ENCODE data around the gene CRK.

CRK gene

DNA sequence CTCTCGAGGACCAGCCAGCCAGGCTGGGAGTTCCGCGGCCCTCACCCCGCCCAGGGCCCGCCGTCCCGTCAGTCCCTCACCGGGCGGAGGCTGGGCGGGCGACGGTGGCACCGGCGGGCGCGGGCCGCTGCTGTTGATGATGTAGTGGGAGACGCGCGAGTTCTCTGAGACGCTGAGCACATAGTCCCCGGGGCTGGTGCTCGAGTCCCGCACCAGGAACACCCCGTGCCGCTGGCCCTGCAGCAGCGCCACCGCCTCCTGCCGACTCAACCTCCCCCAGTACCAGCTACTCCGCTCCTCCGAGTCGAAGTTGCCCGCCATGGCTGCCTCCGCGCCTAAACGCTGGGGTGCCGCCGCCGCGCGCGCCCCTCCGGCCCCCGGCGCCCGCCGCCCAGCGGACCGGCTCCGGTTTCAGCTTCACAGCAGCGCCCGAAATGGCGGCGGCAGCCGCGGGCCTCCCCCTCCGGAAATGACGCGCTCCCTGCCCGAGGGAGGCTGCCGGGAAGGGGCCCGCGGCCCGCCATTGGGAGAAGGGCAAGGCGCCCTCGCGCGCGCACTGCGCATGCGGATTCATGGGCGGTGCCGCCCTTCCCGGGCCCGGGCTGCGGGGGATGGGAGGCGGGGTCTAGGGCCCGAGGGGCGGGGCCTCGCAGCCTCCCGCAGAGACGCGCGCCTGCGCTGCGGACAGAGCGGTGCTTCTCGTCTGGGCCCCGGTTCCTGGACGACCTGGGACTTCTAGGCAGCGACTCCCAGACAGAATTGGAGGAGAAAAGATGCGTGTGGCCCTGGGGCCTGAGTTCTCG is at the start of gene CRK:
Gene CRK (minus strand): TSS at position 436 of the 803 bp plus-strand sequence. CDS start 115 bp downstream, at position 321.
- DNase-seq (ENCODE audit: low read depth in 2 of 2): peak; percentile 98

DNA sequence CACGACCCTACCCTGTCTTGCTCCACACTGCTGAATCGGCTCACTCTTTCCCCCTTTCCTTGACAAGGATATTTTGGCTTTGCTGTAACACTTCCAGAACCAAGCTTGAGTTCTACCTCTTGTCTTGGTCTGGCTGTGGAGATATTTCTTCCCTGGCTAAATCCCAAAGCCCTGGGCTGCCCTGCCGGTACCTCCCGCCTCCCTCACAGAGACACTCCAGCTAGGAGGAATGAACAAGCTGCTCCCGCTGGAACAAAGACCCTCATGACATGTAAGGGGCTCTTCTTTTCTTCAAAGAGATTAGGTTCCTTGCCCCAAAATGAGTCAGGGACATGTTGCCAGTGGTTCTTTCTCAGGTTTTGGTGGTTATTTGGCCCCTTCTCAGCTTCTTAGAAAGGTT is 49.6 kb upstream of the CRK start:
- no peak for DNase-seq (ENCODE audit: low read depth in 2 of 2)

DNA sequence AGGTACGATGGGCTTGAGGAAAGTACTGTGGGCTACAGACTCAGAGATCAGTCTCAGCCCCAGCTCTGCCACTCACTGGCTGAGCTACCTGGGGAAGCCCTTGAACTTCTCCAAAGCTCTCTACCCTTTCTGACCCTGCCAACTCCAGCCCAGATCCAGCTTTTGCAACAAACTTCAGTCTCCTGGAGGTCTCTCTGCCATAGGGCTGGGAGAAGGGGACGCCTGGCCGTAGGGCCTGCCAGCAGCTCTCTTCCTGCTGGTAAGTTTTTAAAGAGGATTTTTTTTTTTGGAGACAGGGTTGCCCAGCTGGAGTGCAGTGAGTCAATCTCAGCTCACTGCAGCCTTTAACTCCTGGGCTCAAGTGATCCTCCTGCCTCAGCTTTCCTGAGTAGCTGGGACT is 48.8 kb upstream of the CRK start:
- no peak for DNase-seq (ENCODE audit: low read depth in 2 of 2)

DNA sequence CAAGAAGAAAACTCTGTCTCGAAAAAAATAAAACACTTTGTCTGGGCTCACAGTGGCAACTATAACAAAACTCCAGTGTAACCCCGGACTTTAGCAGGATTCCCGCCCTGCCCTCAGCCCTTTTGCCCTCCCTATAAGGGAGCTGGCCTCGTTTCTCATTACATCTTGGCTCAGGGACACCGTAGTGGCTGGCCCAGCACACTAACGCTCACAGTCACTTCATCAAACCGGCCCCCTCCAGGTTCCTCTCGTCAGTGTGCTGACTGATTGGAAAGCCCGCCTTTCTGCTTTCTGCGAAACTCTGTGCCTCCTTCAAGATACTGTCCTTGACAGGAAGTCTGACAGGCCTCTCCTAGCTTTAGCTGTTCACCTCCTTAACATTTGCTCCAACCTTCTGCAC is 47.7 kb upstream of the CRK start:
- DNase-seq (ENCODE audit: low read depth in 2 of 2): no peak

DNA sequence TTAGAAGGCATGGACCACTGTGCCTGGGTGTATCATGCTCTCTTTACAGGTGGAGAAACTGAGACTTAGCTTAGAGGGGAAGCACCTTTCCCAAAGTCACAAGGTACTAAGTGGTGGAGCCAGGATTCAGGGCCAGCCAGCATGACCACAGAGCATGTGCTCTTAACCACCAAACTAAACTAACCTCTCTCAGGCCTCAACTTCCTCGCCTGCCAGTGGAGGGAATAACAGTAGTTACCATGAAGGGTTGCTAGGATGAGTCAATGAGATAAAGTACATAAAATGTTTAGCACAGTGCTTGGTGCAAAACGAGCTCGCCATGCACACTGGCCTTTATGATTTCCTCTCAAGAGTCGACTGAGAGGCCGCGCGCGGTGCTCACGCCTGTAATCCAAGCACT is 42.8 kb upstream of the CRK start:
- no peak for DNase-seq (ENCODE audit: low read depth in 2 of 2)

DNA sequence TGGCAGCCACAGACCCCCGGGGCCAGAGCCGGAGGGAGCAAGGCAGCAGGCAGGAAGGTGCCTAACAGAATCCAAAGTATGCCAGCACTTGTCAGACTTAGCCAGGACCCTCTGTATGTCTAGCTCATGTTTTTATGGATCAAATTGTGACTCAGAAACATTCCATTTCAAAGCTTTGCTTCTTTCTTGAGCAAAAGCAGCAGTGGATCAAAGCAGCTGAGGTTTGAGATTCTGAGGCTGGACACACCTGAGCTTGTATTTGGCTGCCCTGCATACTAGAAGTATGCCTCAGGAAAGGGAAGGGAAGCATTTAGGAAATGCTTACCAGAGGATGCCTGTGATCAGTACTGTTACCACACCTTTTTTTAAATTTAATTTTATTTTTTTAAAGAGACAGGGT is 42.2 kb upstream of the CRK start:
- no peak for DNase-seq (ENCODE audit: low read depth in 2 of 2)

DNA sequence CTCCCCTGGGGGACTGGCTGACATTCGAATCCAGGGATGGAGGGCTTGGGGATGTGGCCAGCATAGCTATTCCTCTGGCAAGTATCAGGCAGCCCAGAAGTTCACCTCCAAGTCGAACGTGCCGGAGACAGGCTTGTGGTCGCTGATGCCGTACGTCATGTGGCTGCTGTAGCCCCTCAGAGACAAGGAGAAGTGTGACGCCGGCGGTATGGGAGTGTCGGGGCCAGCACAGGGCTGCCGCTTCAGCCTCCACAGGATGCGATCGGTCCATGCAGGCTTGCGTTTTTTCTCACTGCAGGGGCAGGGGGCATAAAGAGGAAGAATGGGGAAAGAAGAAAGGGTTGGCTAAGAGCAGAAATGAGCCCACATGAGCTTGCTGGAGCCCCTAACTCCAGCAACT is 41.8 kb upstream of the CRK start:
- DNase-seq (ENCODE audit: low read depth in 2 of 2): no peak

DNA sequence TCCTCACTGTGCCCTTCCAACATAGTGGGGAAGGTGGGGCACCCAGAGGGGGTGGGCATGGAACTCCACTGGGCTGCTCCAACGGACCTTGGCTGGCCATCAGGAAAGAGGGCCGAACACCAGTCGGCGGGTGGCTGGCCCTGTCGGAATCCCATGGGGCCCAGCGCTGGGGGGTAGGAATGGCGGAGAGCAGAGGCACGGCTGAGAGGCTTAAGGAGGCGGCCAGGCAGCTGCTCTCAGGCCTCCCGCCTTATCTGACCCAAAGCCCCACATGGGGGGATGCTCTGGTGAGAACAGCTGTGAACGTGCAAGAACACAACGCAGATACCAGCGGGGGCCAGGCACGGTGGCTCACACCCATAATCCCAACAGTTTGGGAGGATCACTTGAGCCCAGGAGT is 40.8 kb upstream of the CRK start:
- no peak for DNase-seq (ENCODE audit: low read depth in 2 of 2)

DNA sequence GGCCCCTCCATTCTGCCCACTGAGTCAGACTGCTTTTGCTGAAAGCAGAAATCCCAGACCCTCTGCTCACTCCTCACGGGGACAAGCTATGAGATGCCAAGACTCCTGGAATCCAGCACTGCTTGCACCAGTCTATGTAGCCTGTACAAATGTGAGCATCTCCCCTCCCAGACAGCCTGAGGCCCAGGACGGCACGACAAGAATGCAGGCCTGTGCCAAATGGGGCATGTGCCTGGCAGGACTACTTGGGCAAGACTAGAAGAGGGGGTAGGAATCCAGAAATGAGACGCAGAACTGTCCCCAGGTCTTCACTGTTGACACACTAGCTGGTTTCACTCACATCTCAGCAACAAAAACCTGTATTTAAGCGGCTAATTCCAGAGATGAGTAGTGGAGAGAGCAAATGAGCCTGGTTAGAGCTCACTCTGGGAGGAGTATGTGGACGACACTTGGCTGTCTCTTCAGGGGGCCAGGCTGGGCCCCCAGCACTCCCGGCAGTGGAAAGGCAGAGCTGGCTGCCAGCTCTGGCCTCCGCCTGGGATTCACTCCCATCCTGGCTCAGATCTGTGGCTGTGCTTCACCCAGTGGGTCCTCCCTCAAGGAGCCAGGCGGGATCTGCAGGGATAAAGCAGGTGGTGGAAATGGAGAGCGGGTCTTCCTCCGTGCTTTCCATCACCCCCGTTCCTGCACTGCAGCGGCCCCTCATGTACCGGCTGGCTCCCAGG is 39.4 kb upstream of the CRK start:
- no peak for DNase-seq (ENCODE audit: low read depth in 2 of 2)

DNA sequence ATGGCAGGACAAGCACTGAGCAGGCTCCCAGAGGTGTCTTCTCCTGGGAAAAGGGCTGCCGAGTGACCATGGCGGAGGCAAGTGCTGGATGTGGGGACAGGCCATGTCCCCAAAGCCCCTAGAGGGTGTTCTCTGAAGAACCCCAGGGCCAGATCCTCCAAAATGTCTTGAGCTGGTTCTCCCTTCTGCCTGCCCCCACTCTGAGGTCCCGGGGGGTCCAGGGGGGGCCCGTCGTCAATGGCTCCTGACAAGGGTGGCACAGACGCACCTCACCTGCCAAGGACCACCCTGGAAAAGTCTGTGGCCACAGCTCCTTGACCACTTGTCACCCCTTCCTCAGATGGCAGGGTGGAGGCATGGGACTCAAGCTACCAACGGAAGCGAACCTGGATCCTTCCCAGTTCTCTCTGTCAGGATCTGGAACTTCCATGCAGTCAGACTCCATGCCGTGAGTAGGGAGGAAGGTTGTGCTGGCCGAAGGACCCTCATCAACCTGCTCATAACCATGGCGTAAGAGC is 38.8 kb upstream of the CRK start:
- DNase-seq (ENCODE audit: low read depth in 2 of 2): no peak

DNA sequence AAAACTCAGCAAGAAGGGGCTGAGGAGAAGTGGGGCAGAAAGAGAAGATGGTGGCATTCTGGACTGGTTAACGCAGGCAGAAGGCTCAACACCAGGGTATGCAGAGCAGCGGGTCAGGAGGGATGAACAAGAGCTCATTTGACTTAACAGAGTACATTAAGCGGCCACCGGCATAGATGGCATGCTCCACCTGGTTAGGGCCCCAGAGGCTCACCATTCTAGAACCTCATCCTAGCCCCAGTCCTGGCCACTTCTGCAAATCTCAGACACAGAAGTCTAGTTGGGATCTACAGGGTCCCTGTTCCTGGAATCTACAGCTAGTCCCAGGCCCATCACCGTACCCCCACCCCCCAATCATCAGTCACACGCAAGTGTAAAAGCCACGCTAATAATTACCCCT is 38.2 kb upstream of the CRK start:
- no peak for DNase-seq (ENCODE audit: low read depth in 2 of 2)

DNA sequence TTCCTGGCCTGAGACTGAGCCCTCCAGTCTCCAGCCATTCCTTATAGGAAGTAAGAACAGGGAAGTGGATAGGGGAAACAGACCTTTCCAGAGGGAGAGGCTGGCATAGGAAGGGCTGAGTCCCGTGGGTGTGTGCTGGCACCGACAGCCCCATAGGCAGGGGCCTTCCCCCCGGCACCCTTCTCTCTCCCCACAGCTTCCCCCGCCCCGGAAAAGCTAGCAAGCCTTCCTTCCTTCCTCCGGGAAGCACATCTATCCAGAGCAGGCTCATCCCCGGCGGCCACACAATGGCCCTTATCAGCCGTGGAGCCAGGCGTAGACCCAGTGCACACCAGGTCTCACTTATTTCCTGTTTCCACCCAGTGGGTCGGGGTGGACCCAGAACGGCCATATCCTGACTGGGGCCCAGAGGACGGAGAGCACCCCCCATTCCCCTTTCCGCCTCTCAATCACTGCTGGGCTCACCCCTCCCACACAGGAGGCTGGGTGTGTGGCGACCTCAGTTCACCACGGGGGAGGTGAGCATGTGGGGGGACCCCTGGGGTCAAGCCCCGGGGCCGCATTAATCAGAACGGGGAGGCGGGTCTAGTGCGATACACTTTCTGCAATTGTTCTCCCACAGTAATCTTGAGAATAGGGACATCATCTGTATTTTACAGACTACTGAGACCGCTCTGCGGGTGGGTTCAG is 37.4 kb upstream of the CRK start:
- DNase-seq (ENCODE audit: low read depth in 2 of 2): no peak

DNA sequence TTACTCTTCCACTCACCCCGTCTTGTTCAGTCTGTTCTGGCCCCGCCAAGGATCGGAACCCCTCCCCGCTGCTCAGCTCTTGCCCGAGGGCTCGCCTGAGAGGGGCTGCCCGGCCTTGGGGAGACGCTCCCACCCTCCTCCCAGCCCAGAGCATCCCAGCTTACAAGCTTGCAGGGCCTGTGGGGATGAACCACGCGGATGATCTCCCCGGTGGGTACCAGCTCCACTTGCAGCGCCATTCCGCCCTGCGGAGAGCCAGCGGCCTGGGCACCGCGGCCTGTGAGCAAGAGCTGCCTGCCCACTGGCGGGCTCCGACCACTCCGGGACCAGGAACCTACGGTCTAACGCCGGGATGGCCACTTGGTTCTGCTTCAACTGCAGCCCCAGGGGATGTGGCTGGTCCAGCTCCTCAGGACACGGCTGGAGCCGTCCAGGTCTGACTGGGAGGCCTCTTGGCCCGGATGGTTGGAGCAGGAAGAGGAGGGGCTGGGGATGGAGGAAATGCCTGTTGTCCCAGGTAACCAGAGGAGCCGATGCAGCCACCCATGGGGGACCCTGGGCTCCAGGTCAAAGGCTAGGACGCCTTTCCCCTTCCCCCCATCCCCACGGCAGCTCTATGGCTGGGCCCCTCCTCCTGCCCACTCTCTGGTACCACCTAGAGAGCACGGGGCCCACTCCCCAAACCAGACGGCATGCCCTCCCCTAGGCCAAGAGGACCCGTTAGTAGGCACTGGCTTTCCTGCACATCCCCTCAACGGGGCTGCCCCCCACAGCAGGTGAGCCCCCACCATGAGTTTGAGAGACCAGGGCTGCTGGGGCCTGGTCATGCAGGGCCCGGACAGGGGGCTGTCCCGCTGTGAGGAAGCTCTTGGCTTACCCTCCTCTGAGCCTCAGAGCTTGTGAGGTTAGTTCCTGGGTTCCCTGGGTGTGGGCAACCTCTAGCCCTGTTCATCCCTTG is 36.5 kb upstream of the CRK start, which contains the start of gene MYO1C:
Gene MYO1C (minus strand): TSS at position 438 of the 958 bp plus-strand sequence. CDS start 199 bp downstream, at position 239.
- no peak for DNase-seq (ENCODE audit: low read depth in 2 of 2)

DNA sequence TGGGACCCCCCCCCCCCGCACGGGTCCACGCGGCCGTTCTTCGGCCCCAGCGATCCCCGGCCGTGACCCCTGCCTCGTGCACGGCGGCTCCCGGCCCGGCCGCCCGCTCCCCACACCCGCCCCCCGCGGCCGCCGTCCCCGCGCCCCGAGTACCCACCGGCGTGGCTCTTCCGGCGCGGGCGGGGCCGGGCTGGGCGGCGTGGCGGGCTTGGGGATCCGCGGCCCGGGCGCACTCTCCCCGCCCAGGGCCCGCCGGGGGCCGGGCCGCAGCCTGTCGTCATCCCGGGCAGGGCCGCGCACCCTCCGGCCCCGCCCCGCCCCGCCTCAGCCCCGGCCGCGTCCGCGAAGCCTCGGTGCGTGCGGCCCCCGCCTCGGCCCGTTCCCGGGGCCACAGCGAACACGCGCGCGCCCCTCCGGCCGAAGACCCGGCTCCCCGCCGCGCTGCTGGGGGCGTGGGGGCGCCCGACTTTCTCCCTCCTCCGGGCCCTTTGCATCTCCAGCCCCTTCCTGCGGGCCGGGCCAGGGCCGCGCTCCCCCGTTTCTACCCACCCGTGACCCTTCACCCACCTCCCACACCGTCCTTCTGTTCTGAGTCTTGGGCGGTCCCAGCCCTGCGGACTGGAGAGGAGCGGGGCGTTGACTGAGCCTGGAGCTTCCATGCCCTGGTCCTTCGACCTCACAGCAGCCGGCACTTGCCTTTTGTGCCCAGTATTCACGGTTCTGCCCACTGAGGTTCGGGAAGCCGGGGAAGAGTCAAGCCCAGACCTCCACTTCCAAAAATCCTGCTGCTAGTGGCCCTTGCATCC is 35.6 kb upstream of the CRK start:
- DNase-seq (ENCODE audit: low read depth in 2 of 2): no peak

DNA sequence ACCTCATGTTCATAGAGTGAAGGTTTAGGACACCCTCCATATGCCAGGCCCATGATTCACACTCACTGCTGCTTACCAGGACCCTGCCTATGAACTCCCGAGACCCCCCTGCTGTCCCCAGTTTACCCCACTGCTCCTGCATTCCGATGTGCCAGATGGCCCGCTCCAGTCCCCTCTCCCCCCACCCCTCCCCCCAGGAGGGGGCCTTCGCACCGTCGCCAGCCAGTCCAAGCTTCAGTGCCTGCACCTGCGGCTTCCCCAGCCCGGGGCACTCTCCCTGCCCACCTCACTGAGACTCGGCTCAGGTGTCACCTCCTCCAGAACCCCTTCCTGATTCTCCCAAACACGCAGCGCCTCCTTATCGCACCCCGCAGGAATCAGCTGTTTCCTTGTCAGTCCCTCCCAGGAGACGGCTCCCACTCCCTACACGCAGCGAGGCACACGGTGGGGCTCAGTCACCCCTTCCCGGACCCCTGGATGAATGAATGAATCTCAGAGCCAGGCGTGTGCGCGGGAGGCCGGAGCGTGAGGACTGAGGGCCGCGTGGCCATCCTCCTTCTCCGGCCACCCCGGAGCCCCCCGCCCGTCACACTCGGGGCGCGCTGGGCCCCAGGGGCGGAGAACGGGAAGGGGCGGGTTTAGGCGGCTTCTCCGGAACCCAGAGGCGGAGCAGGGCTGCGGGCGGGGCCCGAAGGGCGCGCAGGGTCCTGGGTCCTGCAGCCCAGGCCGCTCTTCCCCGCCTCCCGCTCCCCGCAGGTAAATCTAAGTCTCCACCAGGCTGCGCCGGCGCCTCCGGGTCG is 34.8 kb upstream of the CRK start:
- DNase-seq (ENCODE audit: low read depth in 2 of 2): peak; percentile 44 to 63

DNA sequence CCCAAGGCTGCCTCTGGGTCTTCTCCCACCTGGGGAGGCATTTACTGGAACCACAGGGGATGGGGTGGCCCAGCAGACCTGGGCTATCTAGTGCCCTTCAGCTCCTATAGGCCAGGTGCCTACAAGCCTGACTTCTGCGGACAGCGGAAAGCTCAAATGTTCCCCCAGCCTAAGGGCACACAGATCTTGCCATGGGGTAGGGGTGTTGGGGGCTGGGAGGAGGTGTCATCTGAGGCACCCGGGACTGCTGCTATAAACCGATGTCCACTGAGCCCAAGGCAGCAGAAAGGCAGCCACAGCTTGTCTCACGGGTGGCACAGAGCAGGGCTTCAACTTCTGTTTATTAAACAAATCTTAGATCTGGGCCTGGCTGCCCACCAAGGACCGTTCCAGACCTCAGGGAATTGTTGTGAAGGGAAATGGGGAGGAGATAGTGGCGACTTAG is 32.8 kb upstream of the CRK start:
- no peak for DNase-seq (ENCODE audit: low read depth in 2 of 2)

DNA sequence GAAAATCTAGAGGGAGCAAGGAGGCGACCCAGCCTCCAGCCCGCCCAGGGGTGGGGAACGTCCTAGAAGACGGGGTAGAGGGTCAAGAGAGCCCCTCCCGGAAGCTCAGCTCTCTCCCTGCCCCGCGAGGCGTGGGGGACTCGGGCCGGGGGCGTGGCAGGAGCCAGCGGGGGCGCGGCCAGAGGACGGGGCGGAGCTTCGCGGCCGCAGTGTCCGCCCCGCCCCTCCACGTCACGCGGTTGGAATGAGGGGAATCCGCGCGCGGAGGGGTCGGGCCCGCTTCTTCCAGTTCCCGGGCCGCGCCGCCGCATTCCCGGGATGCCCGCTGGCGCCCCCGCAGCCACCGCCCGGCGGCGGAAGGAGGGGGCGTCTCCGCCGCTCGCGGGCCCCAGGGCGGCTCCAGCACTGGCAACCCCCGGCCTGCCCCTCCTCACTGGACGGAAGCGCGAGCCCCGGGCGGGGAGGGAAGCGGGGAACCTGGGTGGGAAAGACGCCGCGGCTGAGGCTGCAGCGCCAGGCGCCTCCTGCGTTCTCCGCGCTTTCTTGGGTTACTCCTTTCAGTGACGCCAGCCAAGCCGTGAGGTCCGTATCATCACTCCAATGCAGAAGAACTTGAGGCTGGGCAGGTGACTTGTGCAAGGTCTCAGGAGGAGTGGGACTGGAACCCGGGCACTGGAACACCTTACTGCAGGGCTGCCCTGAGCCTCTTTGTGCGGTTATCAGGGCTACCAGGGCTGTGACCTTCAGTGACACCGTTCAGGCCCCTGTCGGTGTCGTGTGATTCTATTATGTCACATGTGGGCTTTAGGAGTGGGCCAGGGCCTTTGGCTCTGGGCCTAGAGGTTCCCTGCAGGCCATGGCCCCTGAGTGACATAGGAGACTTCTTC is 32.1 kb upstream of the CRK start:
- DNase-seq (ENCODE audit: low read depth in 2 of 2): peak; percentile 58 to 65

All from stimulated activated CD4-positive, alpha-beta T cell treated with anti-CD3 and anti-CD28 coated beads, Interleukin-1b, Interleukin-23, amount 100 ng/mL, for 4 hours (primary cell).